IgD-negative memory B cell (primary cell): ENCODE data around the gene ACTMAP. TPM values are rescaled to one million over a fixed set of nuclear protein-coding genes. Genes with fewer than 3 reads are reported as not detected.
A peak's percentile ranks its signal among the peaks of the same experiment; 100 is the strongest.

Experiments used
- H3K27ac Mint-ChIP-seq, 3 donors: one replicate each; pipeline ENCODE4 v1.8.0; 2020 to 2022; ENCODE audit warnings: mild to moderate bottlenecking in 3 of 3, mixed read lengths in 3 of 3, moderate library complexity in 1 of 3
- H3K27me3 Mint-ChIP-seq: one replicate; pipeline ENCODE4 v1.8.0; 2021; ENCODE audit warnings: mixed read lengths
- H3K36me3 Mint-ChIP-seq: one replicate; pipeline ENCODE4 v1.8.0; 2020; ENCODE audit warnings: mild to moderate bottlenecking, mixed read lengths
- H3K4me1 Mint-ChIP-seq, 3 donors: one replicate each; pipeline ENCODE4 v1.8.0; 2020 to 2022; ENCODE audit warnings: mixed read lengths in 3 of 3, mild to moderate bottlenecking in 1 of 3
- H3K4me3 Mint-ChIP-seq, 4 donors: one replicate each; pipeline ENCODE4 v1.8.0; 2020 to 2022; ENCODE audit warnings: mild to moderate bottlenecking in 4 of 4, mixed read lengths in 4 of 4, moderate library complexity in 3 of 4
- H3K9me3 Mint-ChIP-seq, 3 donors: one replicate each; pipeline ENCODE4 v1.8.0; 2020 to 2021; ENCODE audit warnings: mixed read lengths in 3 of 3, mild to moderate bottlenecking in 1 of 3
- polyA plus RNA-seq: library from polyadenylated mRNA; unstranded; fragments of 300-500 nt; fragmentation: Illumina TruSeq; gene quantifications from one replicate; pipeline ENCODE4 v1.2.3, GENCODE V29; 2021

ACTMAP gene
- polyA plus RNA-seq, 1 donor from 2014 or later = 4.9 TPM

GRCh38 chr19:40762754-40763470 lies 12.6 kb upstream of the ACTMAP start:
- Mint-ChIP-seq H3K36me3 (peaks cover 8% of the 10 kb centered on the region), H3K27ac (no peak overlapping the region), H3K27me3 (no peaks in the 10 kb centered on the region), H3K4me1 (peaks cover 4 to 11% (median 11%) of the 10 kb centered on the region in 3 donors), H3K4me3 (no peak overlapping the region), H3K9me3 (no peaks in the 10 kb centered on the region)

- no peaks in the 10 kb centered on the region for H3K9me3 Mint-ChIP-seq
- H3K36me3 Mint-ChIP-seq = peaks cover 11% of the 10 kb centered on the region
- peaks cover 17 to 31% (median 27%) of the 10 kb centered on the region in 3 donors for H3K4me1 Mint-ChIP-seq
- H3K4me3 Mint-ChIP-seq = peak overlapping the region in 1 of 4 donors; percentile 84
- peak overlapping the region in 1 of 3 donors; percentile 17 for H3K27ac Mint-ChIP-seq
- no peaks in the 10 kb centered on the region for H3K27me3 Mint-ChIP-seq
These were observed 9.1 kb upstream of the ACTMAP start for GRCh38 chr19:40759352-40759751.

- peak overlapping the region in 1 of 4 donors; percentile 77 for H3K4me3 Mint-ChIP-seq
- no peaks in the 10 kb centered on the region for H3K27me3 Mint-ChIP-seq
- H3K4me1 Mint-ChIP-seq = peaks cover 19 to 34% (median 27%) of the 10 kb centered on the region in 3 donors
- peak overlapping the region in 1 of 3 donors; percentile 71 for H3K27ac Mint-ChIP-seq
- no peaks in the 10 kb centered on the region for H3K9me3 Mint-ChIP-seq
- peaks cover 11% of the 10 kb centered on the region for H3K36me3 Mint-ChIP-seq
These were observed 8.2 kb upstream of the ACTMAP start for GRCh38 chr19:40758491-40758890.

- Mint-ChIP-seq H3K36me3 (peaks cover 8% of the 10 kb centered on the region), H3K27me3 (no peaks in the 10 kb centered on the region), H3K4me1 (peaks cover 25 to 34% (median 29%) of the 10 kb centered on the region in 3 donors), H3K9me3 (no peaks in the 10 kb centered on the region), H3K4me3 (peak overlapping the region in 3 of 4 donors; percentile 70 to 77 (median 73)), H3K27ac (peak overlapping the region; percentile 31 to 89 (median 74))
These were observed 6.3 kb upstream of the ACTMAP start for GRCh38 chr19:40756502-40757110.

GRCh38 chr19:40755791-40756190 lies 5.5 kb upstream of the ACTMAP start:
- Mint-ChIP-seq H3K27ac (peak overlapping the region in 2 of 3 donors; percentile 8 to 82), H3K36me3 (peaks cover 8% of the 10 kb centered on the region), H3K27me3 (no peaks in the 10 kb centered on the region), H3K4me3 (peak overlapping the region in 3 of 4 donors; percentile 30 to 87 (median 81)), H3K9me3 (no peaks in the 10 kb centered on the region), H3K4me1 (peaks cover 25 to 33% (median 29%) of the 10 kb centered on the region in 3 donors)

GRCh38 chr19:40755248-40755624 lies 5.0 kb upstream of the ACTMAP start:
- no peaks in the 10 kb centered on the region for H3K27me3 Mint-ChIP-seq
- no peaks in the 10 kb centered on the region for H3K9me3 Mint-ChIP-seq
- H3K4me3 Mint-ChIP-seq = peak overlapping the region in 3 of 4 donors; percentile 44 to 94 (median 93)
- H3K27ac Mint-ChIP-seq = peak overlapping the region in 2 of 3 donors; percentile 82 to 98
- H3K4me1 Mint-ChIP-seq = peaks cover 28 to 34% (median 30%) of the 10 kb centered on the region in 3 donors
- H3K36me3 Mint-ChIP-seq = peaks cover 8% of the 10 kb centered on the region

GRCh38 chr19:40754611-40755247 lies 4.5 kb upstream of the ACTMAP start:
- Mint-ChIP-seq H3K4me1 (peaks cover 30 to 37% (median 31%) of the 10 kb centered on the region in 3 donors), H3K9me3 (no peaks in the 10 kb centered on the region), H3K4me3 (peak overlapping the region; percentile 69 to 94 (median 92)), H3K27ac (peak overlapping the region; percentile 82 to 98 (median 84)), H3K36me3 (peaks cover 8% of the 10 kb centered on the region), H3K27me3 (no peaks in the 10 kb centered on the region)

GRCh38 chr19:40752257-40752781 lies 2.0 kb upstream of the ACTMAP start:
- H3K4me1 Mint-ChIP-seq = peaks cover 32 to 39% (median 38%) of the 10 kb centered on the region in 3 donors

GRCh38 chr19:40750874-40751537 lies 729 bp upstream of the ACTMAP start, which contains the start of gene SNRPA:
TSS of gene SNRPA (plus strand) at chr19:40751203. CDS start at chr19:40751409, 206 bp downstream.
- Mint-ChIP-seq H3K4me1 (peaks cover 25 to 32% (median 30%) of the 10 kb centered on the region in 3 donors), H3K36me3 (peaks cover 3% of the 10 kb centered on the region), H3K27ac (peak within 1 kb of the TSS; percentile 92 to 99 (median 98)), H3K9me3 (no peaks in the 10 kb centered on the region), H3K27me3 (no peaks in the 10 kb centered on the region), H3K4me3 (peak within 1 kb of the TSS; percentile 96 to 99 (median 98))

More at GRCh38 chr19:40752257-40752781, 2.0 kb upstream of the ACTMAP start:
- Mint-ChIP-seq H3K9me3 (no peaks in the 10 kb centered on the region), H3K27ac (peak overlapping the region; percentile 67 to 92 (median 69)), H3K36me3 (peaks cover 6% of the 10 kb centered on the region), H3K27me3 (no peaks in the 10 kb centered on the region), H3K4me3 (peak overlapping the region; percentile 96 to 99 (median 98))

- Mint-ChIP-seq H3K36me3 (peaks cover under 1% of the 10 kb centered on the region), H3K9me3 (no peaks in the 10 kb centered on the region), H3K4me1 (peaks cover 13 to 15% (median 13%) of the 10 kb centered on the region in 3 donors), H3K4me3 (no peak overlapping the region), H3K27ac (peak overlapping the region in 1 of 3 donors; percentile 92), H3K27me3 (no peaks in the 10 kb centered on the region)
These were observed 2.7 kb downstream of the ACTMAP start for GRCh38 chr19:40747536-40747935.

GRCh38 chr19:40745402-40745780 lies 4.9 kb downstream of the ACTMAP start:
- H3K27me3 Mint-ChIP-seq = no peaks in the 10 kb centered on the region
- H3K27ac Mint-ChIP-seq = peak overlapping the region in 1 of 3 donors; percentile 31
- peaks cover 10 to 14% (median 12%) of the 10 kb centered on the region in 3 donors for H3K4me1 Mint-ChIP-seq
- no peak overlapping the region for H3K4me3 Mint-ChIP-seq
- H3K9me3 Mint-ChIP-seq = no peaks in the 10 kb centered on the region
- H3K36me3 Mint-ChIP-seq = peaks cover 3% of the 10 kb centered on the region

GRCh38 chr19:40744554-40745401 lies 5.5 kb downstream of the ACTMAP start:
- Mint-ChIP-seq H3K27me3 (no peaks in the 10 kb centered on the region), H3K27ac (peak overlapping the region in 1 of 3 donors; percentile 31), H3K4me1 (peaks cover 7 to 12% (median 8%) of the 10 kb centered on the region in 3 donors), H3K4me3 (no peak overlapping the region), H3K36me3 (peaks cover 3% of the 10 kb centered on the region), H3K9me3 (no peaks in the 10 kb centered on the region)

- Mint-ChIP-seq H3K27ac (no peak overlapping the region), H3K4me3 (no peak overlapping the region), H3K4me1 (peaks cover 4 to 5% (median 5%) of the 10 kb centered on the region in 3 donors), H3K36me3 (peaks cover 3% of the 10 kb centered on the region), H3K9me3 (no peaks in the 10 kb centered on the region), H3K27me3 (no peaks in the 10 kb centered on the region)
These were observed 6.4 kb downstream of the ACTMAP start for GRCh38 chr19:40743926-40744325.
